Measurements from ENCODE around the gene ZNF234.

- TF ChIP-seq, protein P1, sequence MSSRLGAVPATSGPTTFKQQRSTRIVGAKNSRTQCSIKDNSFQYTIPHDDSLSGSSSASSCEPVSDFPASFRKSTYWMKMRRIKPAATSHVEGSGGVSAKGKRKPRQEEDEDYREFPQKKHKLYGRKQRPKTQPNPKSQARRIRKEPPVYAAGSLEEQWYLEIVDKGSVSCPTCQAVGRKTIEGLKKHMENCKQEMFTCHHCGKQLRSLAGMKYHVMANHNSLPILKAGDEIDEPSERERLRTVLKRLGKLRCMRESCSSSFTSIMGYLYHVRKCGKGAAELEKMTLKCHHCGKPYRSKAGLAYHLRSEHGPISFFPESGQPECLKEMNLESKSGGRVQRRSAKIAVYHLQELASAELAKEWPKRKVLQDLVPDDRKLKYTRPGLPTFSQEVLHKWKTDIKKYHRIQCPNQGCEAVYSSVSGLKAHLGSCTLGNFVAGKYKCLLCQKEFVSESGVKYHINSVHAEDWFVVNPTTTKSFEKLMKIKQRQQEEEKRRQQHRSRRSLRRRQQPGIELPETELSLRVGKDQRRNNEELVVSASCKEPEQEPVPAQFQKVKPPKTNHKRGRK (CRISPR knock-in tag; IDR thresholded peaks at IDR 0.05; ENCODE audit: borderline replicate concordance), result no peak
- no peak for TF ChIP-seq CTCF (IDR thresholded peaks at IDR 0.05)
- TF ChIP-seq FOXP1 (CRISPR knock-in tag; IDR thresholded peaks at IDR 0.05; ENCODE audit: borderline replicate concordance), result no peak
- TF ChIP-seq NR3C1 (CRISPR knock-in tag; conservative IDR thresholded peaks at IDR 0.05; ENCODE audit: low read depth), result no peak
- TF ChIP-seq, protein P2, sequence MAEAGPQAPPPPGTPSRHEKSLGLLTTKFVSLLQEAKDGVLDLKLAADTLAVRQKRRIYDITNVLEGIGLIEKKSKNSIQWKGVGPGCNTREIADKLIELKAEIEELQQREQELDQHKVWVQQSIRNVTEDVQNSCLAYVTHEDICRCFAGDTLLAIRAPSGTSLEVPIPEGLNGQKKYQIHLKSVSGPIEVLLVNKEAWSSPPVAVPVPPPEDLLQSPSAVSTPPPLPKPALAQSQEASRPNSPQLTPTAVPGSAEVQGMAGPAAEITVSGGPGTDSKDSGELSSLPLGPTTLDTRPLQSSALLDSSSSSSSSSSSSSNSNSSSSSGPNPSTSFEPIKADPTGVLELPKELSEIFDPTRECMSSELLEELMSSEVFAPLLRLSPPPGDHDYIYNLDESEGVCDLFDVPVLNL (CRISPR knock-in tag; IDR thresholded peaks at IDR 0.05; ENCODE audit: borderline replicate concordance, low read depth), result no peak
- no peak for TF ChIP-seq ARID4B (CRISPR knock-in tag; IDR thresholded peaks at IDR 0.05; ENCODE audit: borderline replicate concordance)
- no peak for TF ChIP-seq TP53 (CRISPR knock-in tag; IDR thresholded peaks at IDR 0.05)
- TF ChIP-seq, protein P3, sequence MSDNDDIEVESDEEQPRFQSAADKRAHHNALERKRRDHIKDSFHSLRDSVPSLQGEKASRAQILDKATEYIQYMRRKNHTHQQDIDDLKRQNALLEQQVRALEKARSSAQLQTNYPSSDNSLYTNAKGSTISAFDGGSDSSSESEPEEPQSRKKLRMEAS (CRISPR knock-in tag; IDR thresholded peaks at IDR 0.05), result no peak
- TF ChIP-seq SP1 (CRISPR knock-in tag; conservative IDR thresholded peaks at IDR 0.05), result no peak
- TF ChIP-seq NR2C2 (CRISPR knock-in tag; IDR thresholded peaks at IDR 0.05), result no peak
- no peak for TF ChIP-seq ZNF317 (CRISPR knock-in tag; IDR thresholded peaks at IDR 0.05; ENCODE audit: borderline replicate concordance, low read depth)
- TF ChIP-seq MLX (CRISPR knock-in tag; IDR thresholded peaks at IDR 0.05), result no peak
- TF ChIP-seq ATF6 (CRISPR knock-in tag; IDR thresholded peaks at IDR 0.05), result no peak
- no peak for TF ChIP-seq ATF2 (CRISPR knock-in tag; IDR thresholded peaks at IDR 0.05; ENCODE audit: borderline replicate concordance, low read depth)
These were observed 61.1 kb downstream of the ZNF234 start for GRCh38 chr19:44202470-44202869.

Measured in WTC11 (cell line).